IPS-15b (cell line): ENCODE measurements around the gene SH2B3.
"Not testable (repeated sequence)": the region's sequence is repeated elsewhere in the genome, so short reads cannot be mapped to it uniquely, and the experiment has no call there.

ENCODE experiments used
- H3K27me3 ChIP-seq: one replicate; pipeline ENCODE4 v1.6.1; 2013; ENCODE audit warnings: low read length; ENCODE audit not compliant: control insufficient read depth, insufficient read depth
- H3K36me3 ChIP-seq: one replicate; pipeline ENCODE4 v1.6.1; 2013; ENCODE audit warnings: low read length; ENCODE audit not compliant: control insufficient read depth, insufficient read depth
- H3K4me1 ChIP-seq: one replicate; pipeline ENCODE4 v1.6.1; 2013; ENCODE audit warnings: mild to moderate bottlenecking, low read length; ENCODE audit not compliant: control insufficient read depth, insufficient read depth
- H3K4me3 ChIP-seq: one replicate; pipeline ENCODE4 v1.5.1; 2013; ENCODE audit warnings: low read depth, low read length
- H3K9ac ChIP-seq: one replicate; pipeline ENCODE4 v1.6.1; 2013; ENCODE audit warnings: low read depth, mild to moderate bottlenecking, low read length
- H3K9me3 ChIP-seq: one replicate; pipeline ENCODE4 v1.6.1; 2013; ENCODE audit warnings: mild to moderate bottlenecking, low read length; ENCODE audit not compliant: control insufficient read depth, insufficient read depth

The SH2B3 gene

GRCh38 chr12:111367661-111368221 lies 38.0 kb upstream of the SH2B3 start:
- Histone ChIP-seq H3K9ac (no peak overlapping the region), H3K4me1 (peaks cover 2% of the 10 kb centered on the region), H3K27me3 (peaks cover 11% of the 10 kb centered on the region), H3K9me3 (no peaks in the 10 kb centered on the region), H3K4me3 (peak overlapping the region; percentile 73), H3K36me3 (peaks cover 5% of the 10 kb centered on the region)

DNA sequence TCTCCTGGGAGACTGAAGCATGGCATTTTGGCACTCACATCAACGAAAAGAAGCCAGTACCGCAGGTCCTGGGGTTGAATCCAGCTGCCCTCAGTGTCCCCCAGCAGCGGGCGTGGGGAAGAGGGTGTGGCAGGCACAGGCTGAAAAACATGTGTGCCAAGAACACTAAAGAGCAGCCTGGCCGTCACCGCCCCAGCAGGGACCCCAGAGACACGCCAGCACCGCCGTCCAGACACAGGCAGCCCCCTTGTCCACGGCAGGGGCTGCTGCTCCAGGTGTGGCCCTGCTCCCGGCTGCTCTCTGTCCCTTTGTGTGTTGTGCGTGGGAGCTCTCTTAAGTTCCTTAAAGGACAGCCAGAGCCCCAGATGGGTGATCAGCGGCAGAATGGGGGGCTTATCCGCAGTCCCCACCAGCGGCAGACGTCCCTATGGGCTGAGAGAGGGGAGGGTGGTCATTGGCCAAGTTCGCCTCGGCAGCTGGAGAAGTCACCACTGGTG lies 37.4 kb upstream of the SH2B3 start:
- Histone ChIP-seq H3K36me3 (peaks cover 5% of the 10 kb centered on the region), H3K9me3 (no peaks in the 10 kb centered on the region), H3K4me1 (peaks cover 2% of the 10 kb centered on the region), H3K4me3 (peak overlapping the region; percentile 73), H3K27me3 (peaks cover 11% of the 10 kb centered on the region), H3K9ac (no peak overlapping the region)

- peak within 1 kb of the TSS; percentile 73 for H3K4me3 ChIP-seq
- H3K4me1 ChIP-seq, result peaks cover 2% of the 10 kb centered on the region
- H3K9ac ChIP-seq, result peak within 1 kb of the TSS; percentile 47
- H3K27me3 ChIP-seq, result peaks cover 11% of the 10 kb centered on the region
- H3K36me3 ChIP-seq, result peaks cover 5% of the 10 kb centered on the region
- H3K9me3 ChIP-seq, result no peaks in the 10 kb centered on the region
Measured at GRCh38 chr12:111368788-111369495, 36.8 kb upstream of the SH2B3 start, which contains the start of gene PHETA1. PHETA1 (minus strand) TSS chr12:111369095; CDS start chr12:111363427, 5,668 bp downstream.

- Histone ChIP-seq H3K36me3 (peaks cover 5% of the 10 kb centered on the region), H3K9ac (peak overlapping the region; percentile 47), H3K4me3 (peak overlapping the region; percentile 73), H3K27me3 (peaks cover 11% of the 10 kb centered on the region), H3K9me3 (no peaks in the 10 kb centered on the region), H3K4me1 (peaks cover 2% of the 10 kb centered on the region)
Measured at GRCh38 chr12:111369496-111370220, 36.1 kb upstream of the SH2B3 start.

GRCh38 chr12:111373231-111373630 lies 32.5 kb upstream of the SH2B3 start:
- H3K4me1 ChIP-seq, H3K9me3 ChIP-seq, H3K27me3 ChIP-seq, H3K36me3 ChIP-seq, H3K4me3 ChIP-seq, H3K9ac ChIP-seq: not testable (repeated sequence)

DNA sequence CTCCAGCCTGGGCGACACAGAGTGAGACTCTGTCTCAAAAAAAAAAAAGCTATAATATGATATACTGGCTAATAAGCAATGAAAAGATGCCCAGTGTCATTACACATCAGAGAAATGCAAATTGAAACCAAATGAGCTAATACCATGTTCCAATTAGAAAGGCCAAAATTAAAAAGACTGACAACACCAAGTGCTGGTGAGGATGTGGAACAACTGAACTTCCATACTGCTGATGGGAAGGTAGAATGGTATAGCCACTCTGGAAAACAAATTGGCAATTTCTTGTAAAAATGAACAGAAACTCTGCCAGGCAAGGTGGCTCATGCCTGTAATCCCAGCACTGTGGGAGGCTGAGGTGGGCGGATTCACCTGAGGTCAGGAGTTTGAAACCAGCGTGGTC lies 28.3 kb upstream of the SH2B3 start:
- Histone ChIP-seq H3K9me3 (no peaks in the 10 kb centered on the region), H3K4me1 (no peaks in the 10 kb centered on the region), H3K9ac (no peak overlapping the region), H3K27me3 (no peaks in the 10 kb centered on the region), H3K4me3 (no peak overlapping the region), H3K36me3 (no peaks in the 10 kb centered on the region)

GRCh38 chr12:111379942-111380554 lies 25.7 kb upstream of the SH2B3 start:
- Histone ChIP-seq H3K27me3 (no peaks in the 10 kb centered on the region), H3K36me3 (no peaks in the 10 kb centered on the region), H3K9ac (no peak overlapping the region), H3K4me1 (no peaks in the 10 kb centered on the region), H3K4me3 (no peak overlapping the region), H3K9me3 (no peaks in the 10 kb centered on the region)

DNA sequence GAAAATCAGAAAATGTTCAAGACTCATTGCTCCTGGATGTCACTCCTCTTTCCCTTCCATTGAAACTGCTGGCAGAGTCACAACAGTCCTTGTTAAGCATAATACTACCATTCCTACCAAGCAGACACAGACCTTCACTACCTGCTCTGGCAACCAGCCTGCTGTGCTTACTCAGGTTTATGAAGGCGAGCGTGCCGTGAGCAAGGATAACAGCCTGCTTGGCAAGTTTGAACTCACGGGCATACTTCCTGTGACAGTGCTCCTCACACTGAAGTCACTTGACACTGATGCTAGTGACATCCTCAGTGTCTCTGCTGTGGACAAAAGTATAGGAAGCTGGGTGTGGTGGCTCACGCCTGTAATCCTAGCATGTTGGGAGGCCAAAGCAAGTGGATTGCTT lies 21.1 kb upstream of the SH2B3 start:
- H3K4me3 ChIP-seq, result no peak overlapping the region
- H3K36me3 ChIP-seq, result no peaks in the 10 kb centered on the region
- H3K9ac ChIP-seq, result no peak overlapping the region
- no peaks in the 10 kb centered on the region for H3K27me3 ChIP-seq
- no peaks in the 10 kb centered on the region for H3K4me1 ChIP-seq
- H3K9me3 ChIP-seq, result no peaks in the 10 kb centered on the region

GRCh38 chr12:111386885-111387284 lies 18.8 kb upstream of the SH2B3 start:
- Histone ChIP-seq H3K9me3 (no peaks in the 10 kb centered on the region), H3K9ac (no peak overlapping the region), H3K4me3 (no peak overlapping the region), H3K36me3 (no peaks in the 10 kb centered on the region), H3K4me1 (no peaks in the 10 kb centered on the region), H3K27me3 (no peaks in the 10 kb centered on the region)

- H3K4me1 ChIP-seq, result no peaks in the 10 kb centered on the region
- no peak overlapping the region for H3K4me3 ChIP-seq
- H3K9ac ChIP-seq, result no peak overlapping the region
- no peaks in the 10 kb centered on the region for H3K27me3 ChIP-seq
- no peaks in the 10 kb centered on the region for H3K9me3 ChIP-seq
- no peaks in the 10 kb centered on the region for H3K36me3 ChIP-seq
Measured at GRCh38 chr12:111387747-111388323, 17.9 kb upstream of the SH2B3 start.

- H3K9me3 ChIP-seq, result no peaks in the 10 kb centered on the region
- H3K9ac ChIP-seq, result no peak overlapping the region
- H3K4me3 ChIP-seq, result no peak overlapping the region
- H3K4me1 ChIP-seq, result no peaks in the 10 kb centered on the region
- H3K36me3 ChIP-seq, result no peaks in the 10 kb centered on the region
- no peaks in the 10 kb centered on the region for H3K27me3 ChIP-seq
Measured at GRCh38 chr12:111389635-111390034, 16.1 kb upstream of the SH2B3 start.
